ENCODE data around the gene PRPF6.
A peak's percentile ranks its signal among the peaks of the same experiment; 100 is the strongest.

The PRPF6 gene

DNA sequence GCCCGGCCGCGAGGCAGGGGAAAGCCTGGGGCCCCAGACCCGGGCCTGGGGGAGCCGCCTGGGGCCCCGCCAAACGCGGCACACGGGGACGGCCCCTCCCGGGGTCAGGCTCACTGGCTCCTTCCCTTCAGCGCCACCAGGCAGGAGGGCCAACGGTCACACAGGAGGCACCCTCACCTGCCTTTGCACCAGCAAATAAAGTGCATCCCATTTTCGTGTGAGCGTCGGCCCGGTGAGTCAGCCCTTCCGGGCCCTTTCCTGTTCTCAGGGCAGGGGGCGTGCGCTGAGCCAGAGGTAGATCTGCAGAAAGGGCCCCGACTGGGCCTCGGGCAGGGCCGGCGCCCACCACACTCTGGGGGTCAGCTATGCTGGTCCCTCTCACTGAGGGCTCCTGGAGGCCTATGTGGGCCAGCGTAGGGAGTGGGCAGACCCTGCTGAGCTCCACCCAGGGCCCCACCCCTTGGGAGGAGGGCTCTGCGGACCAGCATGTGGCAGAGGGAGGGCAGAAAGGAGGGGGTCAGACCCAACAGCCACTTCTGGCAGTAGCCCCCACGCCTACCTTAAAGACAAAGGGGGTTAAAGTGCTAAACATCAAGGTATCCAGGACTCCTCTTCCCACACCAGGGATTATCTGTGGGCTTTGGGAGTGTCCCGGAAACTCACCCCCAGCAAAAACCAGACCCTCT, 23.8 kb upstream of the PRPF6 start:
- Histone ChIP-seq H3K4me1 (ENCODE audit: control insufficient read depth, low read length) (peaks cover 32% of the 10 kb centered on the region), H3F3A (ENCODE audit: control insufficient read depth, insufficient read depth) (0 out of 2 replicates have a peak, but pooled peaks cover 3% of the 10 kb centered on the region), H3K9me3 (ENCODE audit: control insufficient read depth, insufficient read depth, low read length) (no peaks in the 10 kb centered on the region), H3K27me3 (ENCODE audit: control insufficient read depth, low read length) (no peaks in the 10 kb centered on the region), H3K4me3 (ENCODE audit: low read length) (peak overlapping the region; percentile 72), H3K4me2 (ENCODE audit: low read length) (peak overlapping the region; percentile 76), H3K79me2 (ENCODE audit: control insufficient read depth, low read length) (peaks cover 40% of the 10 kb centered on the region), H3K27ac (ENCODE audit: low read depth, low read length) (peak overlapping the region; percentile 46), H3K36me3 (ENCODE audit: control insufficient read depth, low read length) (peaks cover 19% of the 10 kb centered on the region), H4K20me1 (ENCODE audit: control insufficient read depth, insufficient read depth, low read depth, low read length) (peaks cover 11% of the 10 kb centered on the region; the same call in 1 of the 2 replicates), H3K9me2 (replicated peaks; ENCODE audit: control insufficient read depth, low read length) (no peaks in the 10 kb centered on the region)
- TF ChIP-seq EZH2phosphoT487 (IDR thresholded peaks at IDR 0.05; ENCODE audit: borderline replicate concordance, low read length): no peak
- TF ChIP-seq, protein P1, sequence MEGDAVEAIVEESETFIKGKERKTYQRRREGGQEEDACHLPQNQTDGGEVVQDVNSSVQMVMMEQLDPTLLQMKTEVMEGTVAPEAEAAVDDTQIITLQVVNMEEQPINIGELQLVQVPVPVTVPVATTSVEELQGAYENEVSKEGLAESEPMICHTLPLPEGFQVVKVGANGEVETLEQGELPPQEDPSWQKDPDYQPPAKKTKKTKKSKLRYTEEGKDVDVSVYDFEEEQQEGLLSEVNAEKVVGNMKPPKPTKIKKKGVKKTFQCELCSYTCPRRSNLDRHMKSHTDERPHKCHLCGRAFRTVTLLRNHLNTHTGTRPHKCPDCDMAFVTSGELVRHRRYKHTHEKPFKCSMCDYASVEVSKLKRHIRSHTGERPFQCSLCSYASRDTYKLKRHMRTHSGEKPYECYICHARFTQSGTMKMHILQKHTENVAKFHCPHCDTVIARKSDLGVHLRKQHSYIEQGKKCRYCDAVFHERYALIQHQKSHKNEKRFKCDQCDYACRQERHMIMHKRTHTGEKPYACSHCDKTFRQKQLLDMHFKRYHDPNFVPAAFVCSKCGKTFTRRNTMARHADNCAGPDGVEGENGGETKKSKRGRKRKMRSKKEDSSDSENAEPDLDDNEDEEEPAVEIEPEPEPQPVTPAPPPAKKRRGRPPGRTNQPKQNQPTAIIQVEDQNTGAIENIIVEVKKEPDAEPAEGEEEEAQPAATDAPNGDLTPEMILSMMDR (IDR thresholded peaks at IDR 0.05; ENCODE audit: low read depth, low read length, poor library complexity, severe bottlenecking): no peak

DNA sequence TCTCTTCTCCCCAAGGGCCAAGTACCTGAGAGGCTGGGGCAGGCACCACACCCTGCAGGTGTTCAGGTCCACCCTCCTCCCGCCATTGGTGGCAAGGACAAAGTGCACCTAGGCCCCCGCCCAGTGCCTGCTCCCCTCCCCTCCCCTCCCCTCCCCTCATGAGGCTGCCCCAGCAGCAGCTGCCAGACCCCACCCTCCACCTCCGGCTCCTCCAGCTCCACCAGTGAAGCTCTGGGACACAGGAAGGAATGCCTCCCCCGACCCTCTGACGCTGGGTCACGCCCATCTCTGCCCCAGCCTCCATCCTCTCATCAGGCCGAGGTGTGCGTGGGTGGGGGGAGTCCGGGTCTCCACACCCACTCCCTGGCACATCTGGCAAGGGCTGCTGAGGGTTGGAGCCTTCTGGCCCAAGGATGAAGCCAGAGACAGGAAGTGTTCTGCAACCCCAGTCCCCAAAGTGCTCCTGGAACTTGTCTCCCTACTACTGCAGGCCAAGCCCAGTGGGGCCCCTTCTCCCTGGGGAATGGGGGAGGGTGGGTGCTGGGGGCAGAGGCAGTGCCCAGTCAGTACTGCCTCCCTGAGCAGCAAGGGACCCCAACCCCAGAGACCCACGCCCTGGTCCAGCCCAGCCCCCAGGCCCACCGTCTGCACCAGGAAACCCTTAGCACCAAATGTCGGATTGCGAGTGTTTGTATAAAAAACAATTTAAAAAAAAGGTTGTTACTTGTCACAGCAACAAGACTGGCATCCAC, 23.1 kb upstream of the PRPF6 start:
- Histone ChIP-seq H3K9me2 (replicated peaks; ENCODE audit: control insufficient read depth, low read length) (no peaks in the 10 kb centered on the region), H3K27ac (ENCODE audit: low read depth, low read length) (peak overlapping the region; percentile 46), H3K36me3 (ENCODE audit: control insufficient read depth, low read length) (peaks cover 24% of the 10 kb centered on the region), H3K4me1 (ENCODE audit: control insufficient read depth, low read length) (peaks cover 32% of the 10 kb centered on the region), H3K9me3 (ENCODE audit: control insufficient read depth, insufficient read depth, low read length) (no peaks in the 10 kb centered on the region), H3K4me2 (ENCODE audit: low read length) (peak overlapping the region; percentile 76), H4K20me1 (ENCODE audit: control insufficient read depth, insufficient read depth, low read depth, low read length) (peaks cover 11% of the 10 kb centered on the region; the same call in 1 of the 2 replicates), H3K27me3 (ENCODE audit: control insufficient read depth, low read length) (no peaks in the 10 kb centered on the region), H3K4me3 (ENCODE audit: low read length) (peak overlapping the region; percentile 72), H3K79me2 (ENCODE audit: control insufficient read depth, low read length) (peaks cover 33% of the 10 kb centered on the region), H3F3A (ENCODE audit: control insufficient read depth, insufficient read depth) (0 out of 2 replicates have a peak, but pooled peaks cover 3% of the 10 kb centered on the region)
- TF ChIP-seq EZH2phosphoT487 (IDR thresholded peaks at IDR 0.05; ENCODE audit: borderline replicate concordance, low read length): no peak
- TF ChIP-seq, protein P1 (IDR thresholded peaks at IDR 0.05; ENCODE audit: low read depth, low read length, poor library complexity, severe bottlenecking): no peak

DNA sequence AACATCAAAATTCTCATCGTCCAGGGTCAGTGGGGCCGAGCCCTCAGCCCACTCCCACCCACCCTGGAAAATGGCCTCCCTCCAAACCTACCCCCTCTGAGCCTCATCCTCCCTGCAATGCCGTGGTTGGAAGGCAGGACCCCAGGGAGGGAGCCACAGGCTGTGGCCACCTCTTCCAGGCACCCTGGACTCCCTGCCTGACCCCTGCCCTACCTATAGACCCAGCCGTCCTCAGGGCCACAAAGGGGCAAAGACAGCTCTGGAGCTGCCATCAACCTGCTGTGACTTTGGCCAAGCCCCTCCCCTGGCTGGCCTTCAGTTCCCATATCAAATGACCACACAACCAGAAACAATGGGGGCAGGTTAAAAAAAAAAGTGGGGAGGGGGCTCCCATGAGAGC, 22.5 kb upstream of the PRPF6 start:
- peaks cover 32% of the 10 kb centered on the region for H3K4me1 ChIP-seq (ENCODE audit: control insufficient read depth, low read length)
- H4K20me1 ChIP-seq (ENCODE audit: control insufficient read depth, insufficient read depth, low read depth, low read length): peaks cover 11% of the 10 kb centered on the region; the same call in 1 of the 2 replicates
- H3K27me3 ChIP-seq (ENCODE audit: control insufficient read depth, low read length): no peaks in the 10 kb centered on the region
- no peak overlapping the region for H3K27ac ChIP-seq (ENCODE audit: low read depth, low read length)
- H3K4me3 ChIP-seq (ENCODE audit: low read length): no peak overlapping the region
- 0 out of 2 replicates have a peak, but pooled peaks cover 3% of the 10 kb centered on the region for H3F3A ChIP-seq (ENCODE audit: control insufficient read depth, insufficient read depth)
- TF ChIP-seq, protein P1 (IDR thresholded peaks at IDR 0.05; ENCODE audit: low read depth, low read length, poor library complexity, severe bottlenecking): no peak
- H3K79me2 ChIP-seq (ENCODE audit: control insufficient read depth, low read length): peaks cover 27% of the 10 kb centered on the region
- no peaks in the 10 kb centered on the region for H3K9me2 ChIP-seq (replicated peaks; ENCODE audit: control insufficient read depth, low read length)
- no peak overlapping the region for H3K4me2 ChIP-seq (ENCODE audit: low read length)
- H3K36me3 ChIP-seq (ENCODE audit: control insufficient read depth, low read length): peaks cover 28% of the 10 kb centered on the region
- H3K9me3 ChIP-seq (ENCODE audit: control insufficient read depth, insufficient read depth, low read length): no peaks in the 10 kb centered on the region
